ENCODE data around the gene SGMS2. TPM values are rescaled to one million over a fixed set of nuclear protein-coding genes. Genes with fewer than 3 reads are reported as not detected.

Gene SGMS2
- total RNA-seq, 3 donors from 2014 or later: 47.2 to 76.7 (median 56.3) TPM

GRCh38 chr4:107906458-107907100 is 81.8 kb downstream of the SGMS2 start:
- no peaks in the 10 kb centered on the region for H3K27me3 ChIP-seq
- H3K4me3 ChIP-seq: no peak overlapping the region
- no peaks in the 10 kb centered on the region for H3K36me3 ChIP-seq
- H3K4me1 ChIP-seq: no peaks in the 10 kb centered on the region
- H3K9me3 ChIP-seq: no peaks in the 10 kb centered on the region
- intact Hi-C loops (cut with DNase I; ENCODE audit: low total_unique reads): no loop called here
- TF ChIP-seq CTCF (IDR thresholded peaks at IDR 0.05) (no peak), POLR2AphosphoS5 (IDR thresholded peaks at IDR 0.05) (no peak), POLR2A (IDR thresholded peaks at IDR 0.05) (no peak)
- no peak overlapping the region for H3K27ac ChIP-seq
- no peak for DNase-seq (ENCODE audit: low spot score in 2 of 2)

DNA sequence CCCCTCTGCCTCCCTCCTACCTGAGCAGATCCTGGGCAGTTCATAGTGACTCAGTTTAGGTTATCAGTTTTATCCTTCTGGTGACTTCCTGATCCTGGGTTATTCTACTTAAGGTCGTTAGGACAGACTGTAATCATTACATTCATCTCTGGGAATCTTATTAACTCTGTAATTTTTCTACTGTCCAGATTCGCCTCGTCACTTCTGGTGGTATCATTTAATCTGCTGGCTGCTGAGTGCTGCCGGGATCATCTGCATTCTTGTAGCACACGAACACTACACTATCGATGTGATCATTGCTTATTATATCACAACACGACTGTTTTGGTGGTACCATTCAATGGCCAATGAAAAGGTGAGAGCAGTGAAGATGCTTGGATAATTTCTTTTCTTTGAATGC is 83.6 kb downstream of the SGMS2 start:
- no peaks in the 10 kb centered on the region for H3K36me3 ChIP-seq
- TF ChIP-seq POLR2A (IDR thresholded peaks at IDR 0.05): no peak
- no peak for TF ChIP-seq CTCF (IDR thresholded peaks at IDR 0.05)
- TF ChIP-seq POLR2AphosphoS5 (IDR thresholded peaks at IDR 0.05): no peak
- no peaks in the 10 kb centered on the region for H3K9me3 ChIP-seq
- no peak for DNase-seq (ENCODE audit: low spot score in 2 of 2)
- H3K4me3 ChIP-seq: no peak overlapping the region
- intact Hi-C loops (cut with DNase I; ENCODE audit: low total_unique reads): no loop called here
- no peaks in the 10 kb centered on the region for H3K4me1 ChIP-seq
- H3K27ac ChIP-seq: no peak overlapping the region
- H3K27me3 ChIP-seq: no peaks in the 10 kb centered on the region

DNA sequence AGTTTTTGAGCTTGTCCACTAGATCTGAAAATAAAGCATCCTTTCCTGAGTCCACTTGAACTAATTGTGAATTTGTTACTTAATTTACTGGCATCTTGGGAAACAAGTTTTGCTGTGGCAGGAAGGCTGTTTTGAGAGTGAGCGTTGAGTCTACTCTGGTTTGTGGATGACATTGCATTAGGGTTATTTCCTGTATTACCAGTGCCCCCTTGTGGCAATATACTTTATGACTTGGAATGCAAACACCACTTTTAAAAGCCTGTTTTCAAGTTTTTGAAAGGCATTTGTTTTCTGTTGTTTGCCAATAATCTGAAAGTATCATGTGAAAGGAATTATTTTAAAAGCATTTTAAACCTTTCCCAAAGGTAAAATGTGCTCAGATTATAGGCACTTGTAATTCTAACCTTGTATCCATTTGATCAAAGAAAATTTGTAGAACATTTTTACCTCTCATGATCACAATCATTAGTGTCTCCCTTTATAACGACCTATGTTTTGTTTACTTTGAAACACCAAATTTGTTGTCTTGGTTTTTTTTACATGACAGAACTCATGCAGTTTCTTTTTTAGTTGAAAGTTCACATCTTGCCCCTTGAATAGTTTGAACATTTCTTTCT is 88.7 kb downstream of the SGMS2 start:
- peak; percentile 79 to 92 (median 92) for TF ChIP-seq CTCF (IDR thresholded peaks at IDR 0.05)
- no peak for TF ChIP-seq POLR2AphosphoS5 (IDR thresholded peaks at IDR 0.05)
- no peak overlapping the region for H3K27ac ChIP-seq
- H3K9me3 ChIP-seq: no peaks in the 10 kb centered on the region
- H3K36me3 ChIP-seq: no peaks in the 10 kb centered on the region
- H3K27me3 ChIP-seq: no peaks in the 10 kb centered on the region
- intact Hi-C loops (cut with DNase I; ENCODE audit: low total_unique reads): no loop called here
- H3K4me1 ChIP-seq: no peaks in the 10 kb centered on the region
- DNase-seq (ENCODE audit: low spot score in 2 of 2): peak in 1 of 2 donors; percentile 23
- H3K4me3 ChIP-seq: no peak overlapping the region

DNA sequence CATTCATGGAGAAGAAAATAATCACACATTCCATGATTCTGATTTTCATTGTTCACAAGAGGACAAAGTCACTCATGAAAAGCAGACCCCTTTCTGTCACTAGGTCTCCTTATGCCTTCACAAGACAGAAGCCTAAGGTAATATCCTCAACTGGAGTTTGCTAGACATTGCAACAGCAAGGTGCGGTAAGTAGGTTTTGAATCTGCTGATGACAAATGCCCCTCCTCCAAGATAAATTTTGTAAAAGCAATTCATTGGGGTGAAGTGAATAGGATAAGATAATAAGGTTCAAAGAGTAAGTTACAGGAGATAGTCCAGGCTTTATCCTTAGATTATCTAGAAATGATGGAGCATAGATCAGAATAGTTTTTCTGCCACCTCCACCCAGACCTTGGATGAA is 90.5 kb downstream of the SGMS2 start:
- intact Hi-C loops (cut with DNase I; ENCODE audit: low total_unique reads): no loop called here
- H3K4me3 ChIP-seq: no peak overlapping the region
- TF ChIP-seq POLR2AphosphoS5 (IDR thresholded peaks at IDR 0.05): no peak
- TF ChIP-seq POLR2A (IDR thresholded peaks at IDR 0.05): no peak
- no peak for TF ChIP-seq CTCF (IDR thresholded peaks at IDR 0.05)

DNA sequence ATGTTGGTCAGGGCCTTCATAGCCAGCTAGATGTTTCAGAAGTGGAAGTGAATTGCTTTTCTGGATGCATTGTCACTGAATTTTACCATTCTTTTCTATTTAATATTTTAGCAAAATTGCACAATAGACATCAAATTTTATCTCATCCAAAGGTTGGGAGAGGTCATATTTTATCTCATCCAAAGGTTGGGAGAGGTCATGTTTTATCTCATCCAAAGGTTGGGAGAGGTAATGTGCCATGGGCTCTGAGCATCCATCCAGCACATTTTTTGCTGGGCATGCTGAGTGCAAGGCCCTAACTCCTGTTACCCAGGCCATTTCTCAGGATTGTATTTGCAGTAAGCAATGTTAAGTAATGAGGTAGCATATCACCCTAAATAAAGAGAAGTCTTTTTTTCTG is 91.9 kb downstream of the SGMS2 start:
- Histone ChIP-seq H3K4me1 (no peaks in the 10 kb centered on the region), H3K27me3 (no peaks in the 10 kb centered on the region)

More for the DNA sequence above, 90.5 kb downstream of the SGMS2 start:
- no peak for DNase-seq (ENCODE audit: low spot score in 2 of 2)
- Histone ChIP-seq H3K27ac (no peak overlapping the region), H3K36me3 (no peaks in the 10 kb centered on the region), H3K27me3 (no peaks in the 10 kb centered on the region), H3K4me1 (no peaks in the 10 kb centered on the region), H3K9me3 (peaks cover 0 to 12% of the 10 kb centered on the region in 2 donors)

More for the DNA sequence above, 91.9 kb downstream of the SGMS2 start:
- peaks cover 0 to 15% of the 10 kb centered on the region in 2 donors for H3K9me3 ChIP-seq
- no peak for TF ChIP-seq POLR2A (IDR thresholded peaks at IDR 0.05)
- no peak for TF ChIP-seq POLR2AphosphoS5 (IDR thresholded peaks at IDR 0.05)
- TF ChIP-seq CTCF (IDR thresholded peaks at IDR 0.05): no peak
- H3K27ac ChIP-seq: no peak overlapping the region
- H3K36me3 ChIP-seq: no peaks in the 10 kb centered on the region
- intact Hi-C loops (cut with DNase I; ENCODE audit: low total_unique reads): no loop called here
- no peak for DNase-seq (ENCODE audit: low spot score in 2 of 2)
- no peak overlapping the region for H3K4me3 ChIP-seq

All from breast epithelium (tissue), 4 donors.